ENCODE data around the gene XRCC3.

- TF ChIP-seq CTCF (IDR thresholded peaks at IDR 0.05) (no peak), POLR2A (IDR thresholded peaks at IDR 0.05) (no peak)
Observed at GRCh38 chr14:103743691-103744090, 28.4 kb upstream of the XRCC3 start.

Data from lower leg skin (tissue), 3 donors.